ENCODE results near the gene YJEFN3.

The YJEFN3 gene

DNA sequence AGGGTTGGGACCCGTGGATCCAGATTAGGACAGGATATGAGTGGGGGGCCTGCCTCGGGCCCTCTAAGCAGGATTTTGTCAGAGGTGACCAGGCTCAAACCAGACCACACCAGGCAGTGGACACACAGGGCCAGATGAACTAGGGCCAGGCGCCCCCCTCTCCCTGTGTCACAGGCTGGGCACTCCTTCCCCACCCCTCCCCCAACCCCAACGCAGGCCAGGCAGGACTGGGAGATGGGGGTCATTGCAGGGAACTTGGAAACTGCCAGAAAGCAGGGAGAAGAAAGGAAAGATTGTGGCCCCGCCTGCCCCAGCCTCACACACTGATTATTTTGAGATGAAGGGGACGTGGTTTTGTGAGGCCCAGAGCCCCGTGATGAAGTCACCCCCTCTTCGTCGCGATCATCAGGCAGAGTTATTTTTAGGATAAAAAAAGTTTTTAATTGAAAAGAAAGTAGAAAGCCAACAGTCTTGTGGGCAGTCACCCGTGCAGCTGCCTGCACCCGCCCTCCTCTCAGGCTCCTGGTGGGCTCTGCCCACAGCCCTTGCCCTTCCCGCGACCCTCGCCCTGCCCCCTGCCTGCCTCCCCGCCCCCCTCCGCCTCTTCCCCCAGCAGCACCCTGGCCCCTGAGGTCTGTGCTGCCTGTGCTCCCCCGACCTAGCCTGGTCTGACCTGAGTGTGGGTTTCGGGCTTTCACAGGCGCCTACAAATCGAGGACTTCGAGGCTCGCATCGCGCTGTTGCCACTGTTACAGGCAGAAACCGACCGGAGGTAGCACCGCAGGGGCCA, 1.9 kb upstream of the YJEFN3 start:
- H3K36me3 Mint-ChIP-seq (ENCODE audit: low read depth): peaks cover 72% of the 10 kb centered on the region
- no peak for DNase-seq

DNA sequence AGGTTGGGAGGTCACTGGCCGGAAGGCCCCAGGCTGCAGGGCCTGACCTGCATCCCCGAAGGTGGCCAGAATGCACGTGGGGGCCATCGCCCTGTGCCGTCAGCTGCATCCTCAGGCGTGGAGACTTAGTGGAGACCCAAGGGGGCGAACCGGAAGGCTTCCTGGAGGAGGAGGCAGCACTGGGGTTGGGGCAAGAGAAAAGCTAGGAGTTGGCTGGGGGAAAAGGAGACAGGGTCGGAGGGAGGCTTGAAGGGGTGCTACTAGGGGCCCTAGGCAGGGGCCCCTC, 1.4 kb upstream of the YJEFN3 start:
- H3K9me3 Mint-ChIP-seq: no peaks in the 10 kb centered on the region
- no peaks in the 10 kb centered on the region for H3K27me3 Mint-ChIP-seq
- no peak for DNase-seq
- peaks cover 75% of the 10 kb centered on the region for H3K36me3 Mint-ChIP-seq (ENCODE audit: low read depth)
- H3K27ac Mint-ChIP-seq: no peak overlapping the region
- no peak overlapping the region for H3K4me3 Mint-ChIP-seq
- H3K4me1 Mint-ChIP-seq (ENCODE audit: low read depth): peaks cover 22% of the 10 kb centered on the region

More for the DNA sequence above, 1.9 kb upstream of the YJEFN3 start:
- Mint-ChIP-seq H3K27me3 (no peaks in the 10 kb centered on the region), H3K4me1 (ENCODE audit: low read depth) (peaks cover 19% of the 10 kb centered on the region), H3K4me3 (no peak overlapping the region), H3K27ac (peak overlapping the region; percentile 40), H3K9me3 (no peaks in the 10 kb centered on the region)

DNA sequence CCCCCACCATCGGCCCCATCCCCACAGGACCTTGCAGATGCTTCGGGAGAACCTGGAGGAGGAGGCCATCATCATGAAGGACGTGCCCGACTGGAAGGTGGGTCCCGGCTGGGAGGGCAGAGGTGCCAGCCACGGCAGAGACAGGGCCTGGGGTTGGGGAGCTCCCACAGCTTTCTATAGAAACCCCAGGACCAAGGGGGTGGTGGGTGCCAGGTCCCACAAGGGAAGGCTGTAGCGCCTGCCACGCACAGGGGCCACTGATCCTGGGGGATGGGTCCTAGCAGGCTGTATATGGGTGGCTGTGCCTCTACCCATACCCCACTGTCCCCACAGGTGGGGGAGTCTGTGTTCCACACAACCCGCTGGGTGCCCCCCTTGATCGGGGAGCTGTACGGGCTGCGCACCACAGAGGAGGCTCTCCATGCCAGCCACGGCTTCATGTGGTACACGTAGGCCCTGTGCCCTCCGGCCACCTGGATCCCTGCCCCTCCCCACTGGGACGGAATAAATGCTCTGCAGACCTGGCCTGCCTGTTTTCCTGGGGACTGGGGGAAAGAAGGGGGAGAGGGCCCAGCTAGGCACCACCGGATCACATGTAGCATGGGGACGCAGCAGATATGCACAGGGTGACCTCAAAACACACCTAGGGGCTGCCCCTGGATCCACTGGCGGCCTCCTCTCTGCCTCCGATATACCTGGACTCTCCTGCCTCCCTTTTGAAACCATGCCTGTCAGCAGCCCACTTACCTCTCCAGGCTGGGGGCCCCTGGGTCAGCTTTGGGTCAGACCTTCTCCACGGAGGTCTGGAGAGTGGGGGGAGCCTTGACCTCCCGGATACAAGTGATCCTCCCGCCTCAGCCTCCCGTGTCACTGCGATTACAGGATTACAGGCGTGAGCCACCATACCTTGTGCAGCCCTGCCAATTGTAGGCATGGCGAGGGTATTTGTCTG, 761 bp upstream of the YJEFN3 start:
- Mint-ChIP-seq H3K9me3 (no peaks in the 10 kb centered on the region), H3K27me3 (no peaks in the 10 kb centered on the region), H3K4me1 (ENCODE audit: low read depth) (peaks cover 19% of the 10 kb centered on the region), H3K27ac (peak overlapping the region; percentile 18), H3K36me3 (ENCODE audit: low read depth) (peaks cover 70% of the 10 kb centered on the region), H3K4me3 (no peak overlapping the region)
- no peak for DNase-seq

DNA sequence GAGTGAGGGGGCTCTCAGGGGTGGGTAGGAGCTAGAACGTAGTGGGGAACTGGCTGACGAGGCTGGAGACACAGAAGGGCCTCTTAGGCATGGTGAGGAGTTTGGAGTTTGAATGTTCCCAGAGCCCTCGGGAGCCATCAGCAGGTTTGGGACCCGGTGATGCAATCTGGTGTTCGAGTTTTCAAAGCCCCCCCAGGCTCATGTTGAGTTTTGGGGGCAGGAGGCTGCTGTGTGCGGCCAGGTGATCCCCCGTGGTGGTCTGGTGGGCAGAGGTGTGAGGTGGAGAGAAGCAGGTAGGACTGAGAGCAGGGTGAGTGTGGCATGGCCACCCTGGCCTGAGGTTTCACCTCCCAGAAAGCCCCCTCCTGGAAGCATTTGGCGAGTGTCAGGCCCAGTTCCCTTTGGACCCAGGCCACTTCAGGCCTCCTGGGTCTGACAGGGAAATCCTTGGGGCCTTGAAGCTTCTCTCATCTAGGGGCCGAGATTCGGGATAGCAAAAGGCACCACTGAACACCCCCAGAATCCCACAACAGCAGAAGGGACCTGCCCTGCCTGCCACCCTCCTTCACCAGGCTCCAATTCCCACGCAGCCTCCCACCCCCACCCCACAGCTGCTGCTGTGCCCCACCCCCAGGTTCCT, 1.2 kb downstream of the YJEFN3 start:
- DNase-seq: no peak
- peak overlapping the region; percentile 36 for H3K27ac Mint-ChIP-seq
- H3K4me3 Mint-ChIP-seq: no peak overlapping the region
- H3K36me3 Mint-ChIP-seq (ENCODE audit: low read depth): peaks cover 57% of the 10 kb centered on the region
- no peaks in the 10 kb centered on the region for H3K9me3 Mint-ChIP-seq
- peaks cover 12% of the 10 kb centered on the region for H3K4me1 Mint-ChIP-seq (ENCODE audit: low read depth)
- no peaks in the 10 kb centered on the region for H3K27me3 Mint-ChIP-seq

DNA sequence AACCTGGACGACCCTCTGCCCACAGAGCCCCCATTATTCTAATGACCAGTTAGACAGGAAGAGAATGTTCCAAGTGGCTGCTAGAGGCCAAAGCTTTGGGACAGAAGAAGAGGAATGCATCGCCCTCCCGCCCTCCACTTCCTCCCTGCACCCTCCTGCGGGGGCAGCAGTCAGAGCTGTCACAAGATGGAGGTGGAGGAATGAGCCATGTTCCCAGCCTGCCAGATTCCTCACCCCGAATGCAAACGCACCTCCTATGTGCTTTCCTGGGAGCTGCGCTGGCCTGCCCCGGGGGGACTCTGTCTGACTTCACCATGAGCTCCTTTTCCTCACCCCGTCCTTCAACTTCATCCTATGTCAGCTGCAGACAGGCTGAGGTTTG, 1.7 kb downstream of the YJEFN3 start:
- Mint-ChIP-seq H3K9me3 (no peaks in the 10 kb centered on the region), H3K4me3 (no peak overlapping the region)

DNA sequence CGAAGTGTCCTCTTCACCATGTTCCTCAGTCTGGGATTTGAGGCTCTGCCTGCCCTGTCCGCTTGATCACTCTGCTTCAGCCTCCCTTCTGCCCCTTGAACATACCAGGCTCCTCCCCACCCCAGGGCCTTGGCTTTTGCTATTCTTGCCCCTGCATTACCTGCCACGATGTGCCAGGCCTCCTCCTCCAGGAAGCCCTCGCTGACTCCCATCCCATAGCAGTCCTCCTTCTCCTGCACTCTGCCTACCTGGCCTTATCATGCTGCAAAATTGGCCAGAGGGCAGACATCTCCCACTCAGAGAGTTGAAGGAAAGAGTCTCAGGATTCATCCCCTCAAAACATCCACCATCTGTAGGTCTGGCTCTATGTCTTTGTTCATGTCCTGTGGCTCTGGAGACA, 2.2 kb downstream of the YJEFN3 start:
- H3K27me3 Mint-ChIP-seq: no peaks in the 10 kb centered on the region
- peaks cover 52% of the 10 kb centered on the region for H3K36me3 Mint-ChIP-seq (ENCODE audit: low read depth)
- H3K9me3 Mint-ChIP-seq: no peaks in the 10 kb centered on the region
- H3K27ac Mint-ChIP-seq: peak overlapping the region; percentile 60
- no peak for DNase-seq
- H3K4me3 Mint-ChIP-seq: no peak overlapping the region
- H3K4me1 Mint-ChIP-seq (ENCODE audit: low read depth): peaks cover 12% of the 10 kb centered on the region

More for the DNA sequence above, 1.7 kb downstream of the YJEFN3 start:
- no peak for DNase-seq
- H3K36me3 Mint-ChIP-seq (ENCODE audit: low read depth): peaks cover 52% of the 10 kb centered on the region
- H3K27ac Mint-ChIP-seq: no peak overlapping the region
- H3K4me1 Mint-ChIP-seq (ENCODE audit: low read depth): peaks cover 12% of the 10 kb centered on the region
- H3K27me3 Mint-ChIP-seq: no peaks in the 10 kb centered on the region

DNA sequence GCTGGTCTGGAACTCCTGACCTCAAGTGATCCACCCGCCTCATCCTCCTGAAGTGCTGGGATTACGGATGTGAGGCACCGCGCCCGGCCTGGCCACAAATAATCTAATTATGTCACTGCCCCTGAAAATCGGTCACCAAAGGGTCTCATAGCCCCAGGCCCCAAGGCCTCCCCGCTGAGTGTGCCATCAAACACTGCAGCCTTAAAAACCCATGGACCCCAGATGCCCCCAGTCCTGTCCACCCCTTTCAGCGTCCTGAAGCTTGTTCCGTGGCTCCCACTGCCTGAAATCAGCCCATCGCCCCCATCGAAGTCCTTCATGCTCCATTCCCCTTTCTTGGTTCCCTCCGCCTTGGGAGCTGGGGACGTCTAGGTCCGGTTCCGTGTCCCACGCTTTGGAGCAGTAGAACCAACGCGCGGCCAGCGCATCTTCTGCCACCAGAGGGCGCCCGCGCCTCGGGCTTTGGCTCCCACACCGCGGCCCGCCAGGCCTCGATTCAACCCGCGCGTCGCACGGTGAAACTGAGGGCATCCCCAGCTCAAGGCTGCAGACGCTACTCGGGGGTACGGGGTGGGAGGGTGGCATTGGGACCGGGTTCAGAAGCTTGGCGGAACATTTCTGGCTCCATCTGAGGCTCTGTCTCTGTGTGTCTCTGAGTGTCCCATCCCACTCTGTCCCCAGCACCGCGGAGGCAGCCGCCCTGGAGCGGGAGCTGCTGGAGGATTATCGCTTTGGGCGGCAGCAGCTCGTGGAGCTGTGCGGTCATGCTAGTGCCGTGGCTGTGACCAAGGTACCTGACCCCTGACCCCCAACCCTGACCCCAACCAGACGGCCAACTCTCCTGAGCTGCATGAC, 3.5 kb downstream of the YJEFN3 start:
- peak; percentile 92 for DNase-seq

DNA sequence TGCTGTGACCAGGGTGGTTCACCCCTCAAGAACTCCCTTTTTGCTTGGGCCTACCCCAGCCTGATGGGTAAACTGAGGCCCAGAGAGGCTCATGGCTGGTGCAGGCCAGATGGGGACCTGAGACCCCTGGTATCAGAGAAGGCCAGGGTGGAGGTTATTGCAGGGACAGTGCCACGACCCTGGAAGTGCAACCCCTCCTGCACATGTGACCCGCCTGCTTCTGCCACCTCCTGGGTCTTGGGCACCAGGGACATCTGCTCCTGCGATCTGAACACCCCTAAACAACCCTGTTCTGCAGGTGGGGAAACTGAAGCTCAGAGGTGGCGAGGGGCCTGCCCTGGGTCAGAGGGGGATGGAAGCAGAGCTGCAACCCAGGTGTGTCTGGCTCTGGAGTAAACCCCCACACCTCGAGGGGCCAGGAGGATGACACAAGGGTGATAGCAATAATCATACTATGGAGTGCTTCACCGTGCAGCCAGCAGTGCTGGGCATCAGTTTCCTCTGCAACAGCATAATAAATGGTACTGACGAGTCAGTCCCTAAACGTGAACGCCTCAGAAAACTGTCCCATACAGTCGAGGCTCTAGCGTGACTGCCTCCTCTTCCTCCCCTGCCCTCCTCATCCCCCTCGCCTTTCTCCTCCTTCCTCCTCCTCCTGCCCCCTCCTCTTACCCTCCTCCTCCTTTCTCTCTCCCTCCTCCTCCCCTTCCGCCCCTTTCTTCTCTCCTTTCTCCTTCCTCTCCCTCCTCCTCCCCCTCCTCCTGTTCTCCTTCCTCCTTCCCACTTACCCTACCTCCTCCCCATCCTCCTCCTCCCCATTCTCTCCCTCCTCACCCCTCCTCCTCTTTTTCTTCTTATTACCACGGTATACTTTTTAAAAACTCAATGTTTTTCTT, 4.3 kb downstream of the YJEFN3 start:
- Mint-ChIP-seq H3K9me3 (no peaks in the 10 kb centered on the region), H3K36me3 (ENCODE audit: low read depth) (peaks cover 31% of the 10 kb centered on the region), H3K4me1 (ENCODE audit: low read depth) (peaks cover 11% of the 10 kb centered on the region), H3K27me3 (no peaks in the 10 kb centered on the region), H3K27ac (no peak overlapping the region), H3K4me3 (no peak overlapping the region)
- DNase-seq: no peak

More for the DNA sequence above, 3.5 kb downstream of the YJEFN3 start:
- Mint-ChIP-seq H3K36me3 (ENCODE audit: low read depth) (peaks cover 40% of the 10 kb centered on the region), H3K4me3 (no peak overlapping the region), H3K4me1 (ENCODE audit: low read depth) (peaks cover 7% of the 10 kb centered on the region), H3K9me3 (no peaks in the 10 kb centered on the region), H3K27me3 (no peaks in the 10 kb centered on the region), H3K27ac (peak overlapping the region; percentile 79)

DNA sequence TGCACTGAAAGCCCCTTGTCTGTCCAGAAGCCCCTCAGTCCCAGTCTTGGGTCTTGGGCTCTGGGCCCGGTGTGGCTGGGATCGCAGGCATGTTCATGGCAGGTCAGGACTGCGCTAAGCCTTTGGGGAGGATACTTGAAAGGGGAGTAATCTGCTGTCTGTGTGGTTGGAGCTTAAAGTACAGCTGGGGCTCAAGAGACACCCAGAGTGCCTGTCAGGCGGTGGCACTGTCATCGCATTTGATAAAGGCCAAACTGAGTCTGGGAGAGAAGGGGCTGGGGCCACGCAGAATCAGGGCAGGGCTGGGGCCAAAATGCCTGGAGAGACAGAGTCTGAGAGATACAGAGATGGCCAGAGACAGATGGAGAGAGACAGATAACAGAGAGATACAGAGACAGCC, 5.1 kb downstream of the YJEFN3 start:
- no peak for DNase-seq
- Mint-ChIP-seq H3K36me3 (ENCODE audit: low read depth) (peaks cover 25% of the 10 kb centered on the region), H3K27me3 (peaks cover 4% of the 10 kb centered on the region), H3K27ac (no peak overlapping the region), H3K9me3 (no peaks in the 10 kb centered on the region), H3K4me3 (no peak overlapping the region), H3K4me1 (ENCODE audit: low read depth) (peaks cover 16% of the 10 kb centered on the region)

DNA sequence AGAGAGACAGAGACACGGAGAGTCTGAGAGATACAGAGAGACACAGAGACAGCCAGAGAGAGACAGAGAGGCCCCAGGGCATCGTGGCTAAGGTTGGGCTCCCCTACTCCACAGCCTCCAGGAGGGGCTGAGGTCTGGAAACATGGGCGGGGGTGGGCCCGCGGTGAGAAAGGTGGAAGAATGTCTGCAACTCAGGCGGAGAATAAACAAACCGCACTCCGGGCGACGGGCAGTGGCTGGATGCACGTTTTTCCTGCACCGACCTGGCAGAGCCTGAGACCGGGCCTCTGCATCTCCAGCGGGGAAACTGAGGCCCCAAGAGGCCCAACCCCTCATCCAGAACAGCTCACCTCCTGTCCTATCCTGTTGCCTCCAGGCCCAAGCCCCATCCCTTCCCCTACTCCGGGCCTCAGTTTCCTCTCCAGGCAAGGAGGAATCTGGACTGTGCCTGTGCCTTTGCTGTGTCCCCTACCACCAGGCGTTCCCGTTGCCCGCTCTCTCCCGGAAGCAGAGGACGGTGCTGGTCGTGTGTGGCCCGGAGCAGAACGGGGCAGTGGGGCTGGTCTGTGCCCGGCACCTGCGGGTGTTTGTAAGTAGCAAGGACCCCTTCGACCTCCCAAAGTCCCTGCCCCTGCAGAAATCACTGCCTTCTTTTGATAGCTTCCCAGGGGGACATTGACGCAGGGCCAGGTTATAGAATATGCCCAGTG, 6.0 kb downstream of the YJEFN3 start:
- H3K36me3 Mint-ChIP-seq (ENCODE audit: low read depth): peaks cover 16% of the 10 kb centered on the region
- DNase-seq: no peak
- H3K9me3 Mint-ChIP-seq: no peaks in the 10 kb centered on the region
- no peak overlapping the region for H3K4me3 Mint-ChIP-seq
- H3K27ac Mint-ChIP-seq: no peak overlapping the region
- peaks cover 19% of the 10 kb centered on the region for H3K4me1 Mint-ChIP-seq (ENCODE audit: low read depth)
- peaks cover 7% of the 10 kb centered on the region for H3K27me3 Mint-ChIP-seq

DNA sequence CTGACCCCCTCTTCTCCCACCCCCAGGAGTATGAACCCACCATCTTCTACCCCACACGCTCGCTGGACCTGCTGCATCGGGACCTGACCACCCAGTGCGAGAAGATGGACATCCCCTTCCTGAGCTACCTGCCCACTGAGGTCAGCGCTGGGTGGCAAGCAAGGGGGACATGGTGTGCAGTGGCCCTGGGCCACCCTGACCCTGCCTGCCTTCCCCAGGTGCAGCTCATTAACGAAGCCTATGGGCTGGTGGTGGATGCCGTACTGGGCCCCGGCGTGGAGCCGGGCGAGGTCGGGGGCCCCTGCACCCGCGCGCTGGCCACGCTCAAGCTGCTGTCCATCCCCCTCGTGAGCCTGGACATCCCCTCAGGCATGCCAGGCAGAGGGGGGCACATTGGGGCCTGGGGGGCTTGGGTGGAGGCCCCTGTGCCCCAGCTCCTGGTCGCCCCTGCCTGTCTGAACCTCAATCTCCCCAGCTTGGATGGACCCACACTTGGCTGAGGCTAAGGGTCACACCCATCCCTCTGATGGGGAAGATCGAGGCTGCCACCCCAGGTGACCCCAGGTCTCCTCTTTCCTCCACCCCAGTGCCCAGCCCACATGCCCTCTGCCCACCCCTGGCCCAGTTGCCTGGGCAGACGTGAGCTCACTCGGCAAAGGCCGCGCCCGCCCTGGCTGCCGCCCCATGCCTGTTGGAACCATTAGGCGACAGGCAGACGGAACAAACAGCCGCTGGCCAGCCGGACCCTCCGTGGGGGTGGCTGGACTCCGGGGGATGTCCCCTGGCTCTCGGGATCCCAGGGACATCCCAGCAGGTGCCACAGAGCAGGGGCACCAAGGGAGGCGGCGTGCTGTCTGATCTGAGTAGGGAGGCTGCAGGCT, 6.8 kb downstream of the YJEFN3 start:
- DNase-seq: no peak
- Mint-ChIP-seq H3K9me3 (no peaks in the 10 kb centered on the region), H3K4me3 (no peak overlapping the region), H3K27ac (peak overlapping the region; percentile 67), H3K36me3 (ENCODE audit: low read depth) (peaks cover 13% of the 10 kb centered on the region), H3K4me1 (ENCODE audit: low read depth) (peaks cover 20% of the 10 kb centered on the region), H3K27me3 (peaks cover 7% of the 10 kb centered on the region)

Measured in activated T-cell treated with anti-CD3 and anti-CD28 coated beads, Interleukin-2, amount 50 U/mL, for 24 hours (primary cell).